ENCODE measurements around the gene GRM1.

DNA sequence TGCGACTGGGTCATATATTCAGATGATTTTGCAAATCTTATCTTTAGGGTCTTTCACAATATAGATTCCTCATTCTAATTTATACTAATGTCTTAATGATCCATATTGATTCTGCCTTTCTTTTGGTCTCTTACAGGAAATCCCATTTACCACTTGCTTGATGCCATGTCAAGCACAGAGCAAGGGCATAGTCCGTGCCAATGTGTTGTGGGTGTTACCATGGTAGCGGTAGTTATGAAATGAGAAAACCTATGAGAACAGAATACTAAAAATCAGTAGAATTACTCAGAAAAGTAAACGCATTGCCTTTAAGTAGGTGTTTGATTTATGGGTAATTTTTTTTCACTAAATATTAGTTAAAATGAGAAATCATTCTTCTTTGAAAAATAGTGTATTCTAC, 360.9 kb downstream of the GRM1 start:
- TF ChIP-seq EZH2phosphoT487 (IDR thresholded peaks at IDR 0.05; ENCODE audit: low read depth) = no peak
- TF ChIP-seq, protein P1, sequence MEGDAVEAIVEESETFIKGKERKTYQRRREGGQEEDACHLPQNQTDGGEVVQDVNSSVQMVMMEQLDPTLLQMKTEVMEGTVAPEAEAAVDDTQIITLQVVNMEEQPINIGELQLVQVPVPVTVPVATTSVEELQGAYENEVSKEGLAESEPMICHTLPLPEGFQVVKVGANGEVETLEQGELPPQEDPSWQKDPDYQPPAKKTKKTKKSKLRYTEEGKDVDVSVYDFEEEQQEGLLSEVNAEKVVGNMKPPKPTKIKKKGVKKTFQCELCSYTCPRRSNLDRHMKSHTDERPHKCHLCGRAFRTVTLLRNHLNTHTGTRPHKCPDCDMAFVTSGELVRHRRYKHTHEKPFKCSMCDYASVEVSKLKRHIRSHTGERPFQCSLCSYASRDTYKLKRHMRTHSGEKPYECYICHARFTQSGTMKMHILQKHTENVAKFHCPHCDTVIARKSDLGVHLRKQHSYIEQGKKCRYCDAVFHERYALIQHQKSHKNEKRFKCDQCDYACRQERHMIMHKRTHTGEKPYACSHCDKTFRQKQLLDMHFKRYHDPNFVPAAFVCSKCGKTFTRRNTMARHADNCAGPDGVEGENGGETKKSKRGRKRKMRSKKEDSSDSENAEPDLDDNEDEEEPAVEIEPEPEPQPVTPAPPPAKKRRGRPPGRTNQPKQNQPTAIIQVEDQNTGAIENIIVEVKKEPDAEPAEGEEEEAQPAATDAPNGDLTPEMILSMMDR (IDR thresholded peaks at IDR 0.05; ENCODE audit: low read depth, low read length) = no peak

All from OCI-LY3 (cell line).